HG02588 (cell line): ENCODE data around the gene ADGRL4.
"Not testable (repeated sequence)": the region's sequence is repeated elsewhere in the genome, so short reads cannot be mapped to it uniquely, and the experiment has no call there.

Experiments
- ATAC-seq: cut with Tn5 transposase; IDR thresholded peaks from one replicate; pipeline ENCODE4 v1.9.1; 2021; ENCODE audit warnings: mild to moderate bottlenecking, moderate library complexity; ENCODE audit not compliant: unreplicated experiment

The ADGRL4 gene

DNA sequence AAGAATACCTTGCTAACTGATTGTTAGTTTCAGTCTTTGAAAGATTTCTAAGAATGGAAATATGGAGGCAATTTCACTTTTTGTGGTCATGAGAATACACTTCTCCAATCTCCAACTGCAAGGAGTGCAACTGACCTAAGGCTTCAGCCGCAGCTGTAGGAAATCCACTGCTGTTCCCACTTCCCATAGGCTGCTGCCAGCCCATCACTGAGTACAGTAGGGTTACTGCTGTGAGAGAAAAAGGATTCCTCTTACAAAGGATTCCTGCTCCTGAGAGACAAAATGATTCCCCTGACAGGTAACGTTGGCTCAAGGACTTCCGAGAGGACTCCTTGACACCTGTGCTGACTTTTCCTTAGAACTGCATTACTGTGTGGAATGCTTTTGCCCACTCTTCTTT lies 87.4 kb downstream of the ADGRL4 start:
- ATAC-seq, result no peak

GRCh38 chr1:78918157-78918556 lies 88.4 kb downstream of the ADGRL4 start:
- no peak for ATAC-seq

GRCh38 chr1:78916986-78917385 lies 89.5 kb downstream of the ADGRL4 start:
- ATAC-seq, result no peak

DNA sequence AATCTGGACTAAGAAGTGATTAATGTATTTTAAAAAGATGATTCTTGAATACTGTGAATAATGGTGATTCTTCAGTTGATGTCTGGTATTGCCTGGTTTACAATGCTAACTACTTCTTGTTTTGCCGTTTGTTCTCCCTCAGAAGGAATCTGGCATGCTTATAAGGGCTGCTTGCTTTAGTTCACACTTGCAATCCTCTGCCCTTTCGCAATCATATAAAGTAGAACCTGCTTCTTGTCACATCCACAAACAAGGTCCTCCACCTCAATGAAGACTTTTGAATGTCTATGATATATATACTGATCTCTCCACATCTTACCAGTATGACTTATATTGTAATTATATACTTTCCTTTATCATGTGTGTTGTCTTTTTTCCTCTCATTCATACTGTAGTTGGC lies 92.6 kb downstream of the ADGRL4 start:
- ATAC-seq, result no peak

DNA sequence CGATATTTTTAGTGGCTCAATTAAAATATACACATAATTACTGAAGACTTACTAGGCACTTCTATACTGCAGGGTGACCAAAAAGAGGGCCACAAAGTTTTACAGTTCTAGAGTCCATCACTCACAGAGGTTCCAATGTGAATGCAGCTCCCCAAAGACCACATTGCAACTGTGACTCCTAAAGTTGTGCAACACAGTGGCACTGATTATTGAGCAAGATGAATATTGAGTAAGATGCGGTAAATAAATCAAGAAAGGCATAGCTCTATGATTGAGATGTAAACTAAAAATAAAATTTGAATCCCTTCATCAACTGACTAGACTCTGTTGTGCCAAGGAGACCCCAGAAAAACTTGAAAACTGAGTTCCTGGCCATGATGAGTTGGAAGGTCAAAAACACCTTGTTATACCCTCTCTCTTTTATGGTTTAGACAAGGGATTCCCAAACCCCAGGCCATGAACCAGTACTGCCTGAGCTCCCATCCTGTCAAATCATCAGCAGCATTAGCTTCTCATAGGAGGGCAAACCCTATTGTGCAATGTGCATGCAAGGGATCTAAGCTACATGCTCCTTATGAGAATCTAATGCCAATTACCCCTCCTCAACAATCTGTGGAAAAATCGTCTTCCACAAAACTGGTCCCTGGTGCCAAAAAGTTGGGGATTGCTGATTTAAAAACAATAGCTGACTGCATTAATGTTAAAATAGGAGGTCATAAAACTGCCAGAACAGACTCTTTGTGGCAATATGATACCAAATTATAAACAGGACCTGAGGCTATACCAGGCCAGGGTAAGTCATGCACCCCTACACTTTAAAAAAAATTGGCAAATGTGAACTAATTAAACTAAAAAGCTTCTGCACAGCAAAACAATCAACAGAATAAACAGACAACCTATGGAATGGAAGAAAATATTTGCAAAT lies 94.3 kb downstream of the ADGRL4 start:
- no peak for ATAC-seq

DNA sequence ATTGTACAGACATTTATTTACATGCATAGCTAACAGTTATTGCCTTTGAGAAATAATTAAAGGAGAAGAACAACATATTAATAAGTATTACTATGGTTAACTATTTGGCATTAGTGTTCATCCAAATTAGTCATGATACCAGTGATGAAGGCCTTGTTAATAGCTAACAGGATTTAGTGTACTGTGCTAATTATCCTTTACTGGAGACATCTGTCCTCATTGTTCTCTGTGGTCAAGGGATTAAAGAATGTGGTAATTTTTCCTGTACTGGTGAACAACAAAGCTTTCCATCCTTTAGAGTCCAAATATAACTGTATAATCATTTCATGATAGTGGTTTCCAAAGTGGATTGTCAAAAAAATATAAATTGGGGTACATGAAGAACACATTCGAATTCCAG lies 103.9 kb downstream of the ADGRL4 start:
- ATAC-seq, result no peak

- ATAC-seq, result no peak
These were observed 111.7 kb downstream of the ADGRL4 start for GRCh38 chr1:78894811-78895210.

GRCh38 chr1:78892260-78892840 lies 114.2 kb downstream of the ADGRL4 start:
- no peak for ATAC-seq

DNA sequence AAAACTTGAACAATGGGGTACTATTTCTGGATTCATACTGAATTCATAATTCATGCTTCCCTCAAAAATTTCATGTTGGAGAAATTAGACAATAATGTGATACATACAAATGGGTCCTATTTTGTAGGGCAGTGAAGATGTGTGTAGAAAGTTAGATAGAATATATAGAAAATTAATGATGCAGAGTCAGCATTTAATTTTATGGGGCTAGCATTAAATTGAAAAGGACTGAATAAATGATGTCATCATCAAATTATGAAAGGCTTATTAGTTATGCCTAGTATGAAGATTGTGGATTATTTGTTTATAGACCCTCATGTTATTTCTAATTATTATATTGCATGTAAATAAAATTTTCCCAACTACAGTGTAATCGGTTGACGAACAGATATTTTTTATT lies 119.1 kb downstream of the ADGRL4 start:
- ATAC-seq, result no peak

DNA sequence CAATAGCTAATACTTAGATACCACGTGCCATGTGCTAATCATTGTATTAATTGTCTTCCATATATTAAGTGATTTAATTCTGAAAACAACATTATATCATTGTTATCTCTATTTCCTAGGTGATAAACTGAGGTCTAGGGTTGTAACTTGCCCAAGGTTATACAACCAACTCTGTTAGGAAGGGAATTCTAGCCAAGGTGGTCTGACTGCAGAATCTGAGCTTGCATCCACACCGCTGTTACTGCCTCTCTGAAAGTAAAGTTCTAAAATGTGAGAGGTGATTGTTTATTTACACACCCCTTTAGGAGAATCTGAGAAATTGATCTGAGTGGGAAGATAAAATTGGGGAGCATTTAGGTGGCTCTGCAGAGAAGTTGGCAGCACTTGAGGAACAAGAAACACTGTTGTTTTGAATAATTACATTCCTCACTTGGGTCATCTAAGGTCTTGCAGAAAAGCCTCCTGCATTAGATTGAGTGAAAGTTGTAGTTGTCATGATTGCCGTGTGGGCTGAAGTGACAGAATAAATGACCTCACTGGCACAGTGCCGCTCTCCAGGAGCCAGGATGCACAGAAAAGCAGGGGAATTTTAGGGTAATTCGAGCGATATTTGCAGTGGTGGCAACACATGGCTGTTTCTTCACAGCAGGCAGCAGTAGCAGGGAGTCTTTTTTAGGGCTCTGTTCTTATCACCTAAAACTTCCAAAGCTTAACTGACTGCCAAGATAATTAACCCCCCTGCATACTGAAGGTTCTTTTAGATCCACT lies 121.7 kb downstream of the ADGRL4 start:
- no peak for ATAC-seq

DNA sequence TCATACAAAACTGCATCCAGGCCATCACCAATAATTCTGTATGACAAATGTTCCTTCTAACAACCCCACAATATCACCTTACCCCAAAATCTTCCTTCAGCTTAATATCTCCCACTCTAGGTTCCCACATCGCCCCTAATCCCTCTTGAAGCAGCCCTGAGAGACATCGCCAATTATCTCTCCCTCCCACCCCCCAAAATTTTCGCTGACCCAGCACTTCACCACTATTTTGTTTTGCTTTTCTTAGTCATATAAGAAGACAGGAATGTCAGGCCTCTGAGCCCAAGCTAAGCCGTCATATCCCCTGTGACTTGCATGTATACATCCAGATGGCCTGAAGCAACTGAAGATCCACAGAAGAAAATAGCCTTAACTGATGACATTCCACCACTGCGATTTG lies 126.3 kb downstream of the ADGRL4 start:
- ATAC-seq, result no peak

DNA sequence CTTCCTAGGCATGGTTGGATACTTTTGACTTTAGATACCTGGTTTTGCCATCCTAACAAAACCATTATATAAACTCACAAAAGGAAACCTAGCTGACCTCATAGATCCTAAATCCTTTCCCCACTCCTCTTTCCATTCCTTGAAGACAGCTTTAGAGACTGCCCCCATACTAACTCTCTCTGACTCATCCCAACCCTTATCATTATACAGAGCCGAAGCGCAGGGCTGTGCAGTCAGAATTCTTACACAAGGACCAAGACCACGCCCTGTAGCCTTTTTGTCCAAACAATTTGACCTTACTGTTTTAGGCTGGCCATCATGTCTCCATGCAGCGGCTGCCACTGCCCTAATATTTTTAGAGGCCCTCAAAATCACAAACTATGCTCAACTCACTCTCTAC lies 130.5 kb downstream of the ADGRL4 start:
- not testable (repeated sequence) for ATAC-seq

DNA sequence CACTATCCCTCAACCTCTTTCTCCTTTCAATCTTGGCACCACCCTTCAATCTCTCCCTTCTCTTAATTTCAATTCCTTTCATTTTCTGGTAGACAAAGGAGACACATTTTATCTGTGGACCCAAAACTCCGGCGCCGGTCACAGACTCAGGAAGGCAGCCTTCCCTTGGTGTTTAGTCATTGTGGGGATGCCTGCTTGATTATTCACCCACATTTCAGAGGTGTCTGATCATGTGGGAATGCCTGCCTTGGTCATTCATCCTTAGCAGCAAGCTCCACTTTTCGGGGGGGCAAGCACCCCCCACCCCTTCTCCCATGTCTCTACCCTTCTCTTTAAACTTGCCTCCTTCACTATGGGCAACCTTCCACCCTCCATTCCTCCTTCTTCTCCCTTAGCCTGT lies 133.7 kb downstream of the ADGRL4 start:
- not testable (repeated sequence) for ATAC-seq

GRCh38 chr1:78871249-78871648 lies 135.3 kb downstream of the ADGRL4 start:
- no peak for ATAC-seq

GRCh38 chr1:78869136-78869535 lies 137.4 kb downstream of the ADGRL4 start:
- no peak for ATAC-seq

DNA sequence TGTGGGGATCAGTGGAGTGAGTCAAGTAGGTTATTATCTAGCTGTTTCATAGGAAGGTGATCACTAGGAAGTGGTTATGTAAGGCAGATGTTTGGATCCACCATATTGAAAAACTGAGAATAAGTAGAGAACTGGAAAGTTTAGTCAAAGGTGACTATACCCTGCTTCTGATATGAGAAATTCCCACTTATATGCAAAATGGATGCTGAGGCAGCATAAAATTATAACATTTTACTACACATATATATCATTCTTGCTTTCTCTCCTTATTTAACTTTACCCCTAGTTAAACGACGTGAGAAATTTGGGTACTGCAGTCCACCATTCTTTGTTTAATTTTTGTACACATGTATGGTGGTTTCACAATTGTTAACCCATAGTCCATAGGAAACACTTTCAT lies 142.4 kb downstream of the ADGRL4 start:
- ATAC-seq, result no peak

GRCh38 chr1:78856096-78856495 lies 150.4 kb downstream of the ADGRL4 start:
- no peak for ATAC-seq

GRCh38 chr1:78855258-78855657 lies 151.3 kb downstream of the ADGRL4 start:
- ATAC-seq, result peak; percentile 96

DNA sequence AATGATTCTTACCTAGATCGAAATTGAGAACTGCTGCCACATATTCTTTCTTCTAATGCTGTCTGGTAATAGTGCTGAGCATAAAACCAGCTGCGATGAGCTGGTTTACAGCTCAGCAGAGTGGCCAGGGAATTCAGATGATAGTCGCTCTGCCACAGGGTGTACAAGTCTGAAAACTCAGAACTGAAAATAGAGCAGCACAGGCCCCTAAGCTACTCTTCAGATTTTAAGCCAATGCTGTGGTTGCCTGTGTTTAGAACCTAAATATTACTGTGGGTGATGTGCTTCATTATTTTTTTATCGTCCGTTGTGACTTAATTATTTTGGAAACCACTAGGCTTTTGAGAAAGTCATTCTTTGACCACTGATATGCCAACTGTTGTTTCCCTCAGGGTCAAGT lies 152.0 kb downstream of the ADGRL4 start:
- no peak for ATAC-seq

GRCh38 chr1:78843546-78843945 lies 163.0 kb downstream of the ADGRL4 start:
- ATAC-seq, result no peak

DNA sequence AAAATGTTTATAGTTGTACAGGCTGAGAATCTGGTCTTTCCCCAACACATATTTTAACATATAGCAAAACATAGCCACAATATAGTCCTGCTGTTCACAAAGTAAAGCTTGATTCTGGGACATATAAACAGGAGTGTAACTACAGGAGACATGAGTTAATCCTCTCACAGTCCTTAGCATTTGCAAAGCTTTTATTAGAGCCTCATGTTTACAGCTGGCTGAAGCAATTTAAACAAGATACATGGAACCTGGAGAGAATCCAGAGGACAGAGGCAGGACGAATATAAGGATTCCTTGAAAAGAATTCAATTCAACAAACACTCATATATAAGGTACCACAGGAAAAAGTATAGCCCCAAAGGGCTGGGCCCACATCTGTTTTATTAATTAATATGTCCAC lies 163.4 kb downstream of the ADGRL4 start:
- no peak for ATAC-seq
